Fibroblast of skin of scalp (primary cell): Measurements from ENCODE around the gene AHDC1. TPM values are rescaled to one million over a fixed set of nuclear protein-coding genes. Genes with fewer than 3 reads are reported as not detected.
"Not testable (repeated sequence)": the region's sequence is repeated elsewhere in the genome, so short reads cannot be mapped to it uniquely, and the experiment has no call there.

ENCODE experiments used
- DNase-seq: peaks from one replicate; pipeline ENCODE4 v3.0.0-alpha.2; 2013
- polyA plus RNA-seq, 2 experiments: library from polyadenylated mRNA; unstranded; fragments of 120-200 nt; gene quantifications; one replicate each; pipeline ENCODE4 v1.2.1, GENCODE V29; 2013; ENCODE audit not compliant: insufficient read length in 2 of 2

AHDC1 gene, protein sequence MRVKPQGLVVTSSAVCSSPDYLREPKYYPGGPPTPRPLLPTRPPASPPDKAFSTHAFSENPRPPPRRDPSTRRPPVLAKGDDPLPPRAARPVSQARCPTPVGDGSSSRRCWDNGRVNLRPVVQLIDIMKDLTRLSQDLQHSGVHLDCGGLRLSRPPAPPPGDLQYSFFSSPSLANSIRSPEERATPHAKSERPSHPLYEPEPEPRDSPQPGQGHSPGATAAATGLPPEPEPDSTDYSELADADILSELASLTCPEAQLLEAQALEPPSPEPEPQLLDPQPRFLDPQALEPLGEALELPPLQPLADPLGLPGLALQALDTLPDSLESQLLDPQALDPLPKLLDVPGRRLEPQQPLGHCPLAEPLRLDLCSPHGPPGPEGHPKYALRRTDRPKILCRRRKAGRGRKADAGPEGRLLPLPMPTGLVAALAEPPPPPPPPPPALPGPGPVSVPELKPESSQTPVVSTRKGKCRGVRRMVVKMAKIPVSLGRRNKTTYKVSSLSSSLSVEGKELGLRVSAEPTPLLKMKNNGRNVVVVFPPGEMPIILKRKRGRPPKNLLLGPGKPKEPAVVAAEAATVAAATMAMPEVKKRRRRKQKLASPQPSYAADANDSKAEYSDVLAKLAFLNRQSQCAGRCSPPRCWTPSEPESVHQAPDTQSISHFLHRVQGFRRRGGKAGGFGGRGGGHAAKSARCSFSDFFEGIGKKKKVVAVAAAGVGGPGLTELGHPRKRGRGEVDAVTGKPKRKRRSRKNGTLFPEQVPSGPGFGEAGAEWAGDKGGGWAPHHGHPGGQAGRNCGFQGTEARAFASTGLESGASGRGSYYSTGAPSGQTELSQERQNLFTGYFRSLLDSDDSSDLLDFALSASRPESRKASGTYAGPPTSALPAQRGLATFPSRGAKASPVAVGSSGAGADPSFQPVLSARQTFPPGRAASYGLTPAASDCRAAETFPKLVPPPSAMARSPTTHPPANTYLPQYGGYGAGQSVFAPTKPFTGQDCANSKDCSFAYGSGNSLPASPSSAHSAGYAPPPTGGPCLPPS (N-terminal part only)
- 24.0 TPM for polyA plus RNA-seq (2013, experiment 1 of 2; ENCODE audit: insufficient read length)
- 25.9 TPM for polyA plus RNA-seq (2013, experiment 2 of 2; ENCODE audit: insufficient read length)

DNA sequence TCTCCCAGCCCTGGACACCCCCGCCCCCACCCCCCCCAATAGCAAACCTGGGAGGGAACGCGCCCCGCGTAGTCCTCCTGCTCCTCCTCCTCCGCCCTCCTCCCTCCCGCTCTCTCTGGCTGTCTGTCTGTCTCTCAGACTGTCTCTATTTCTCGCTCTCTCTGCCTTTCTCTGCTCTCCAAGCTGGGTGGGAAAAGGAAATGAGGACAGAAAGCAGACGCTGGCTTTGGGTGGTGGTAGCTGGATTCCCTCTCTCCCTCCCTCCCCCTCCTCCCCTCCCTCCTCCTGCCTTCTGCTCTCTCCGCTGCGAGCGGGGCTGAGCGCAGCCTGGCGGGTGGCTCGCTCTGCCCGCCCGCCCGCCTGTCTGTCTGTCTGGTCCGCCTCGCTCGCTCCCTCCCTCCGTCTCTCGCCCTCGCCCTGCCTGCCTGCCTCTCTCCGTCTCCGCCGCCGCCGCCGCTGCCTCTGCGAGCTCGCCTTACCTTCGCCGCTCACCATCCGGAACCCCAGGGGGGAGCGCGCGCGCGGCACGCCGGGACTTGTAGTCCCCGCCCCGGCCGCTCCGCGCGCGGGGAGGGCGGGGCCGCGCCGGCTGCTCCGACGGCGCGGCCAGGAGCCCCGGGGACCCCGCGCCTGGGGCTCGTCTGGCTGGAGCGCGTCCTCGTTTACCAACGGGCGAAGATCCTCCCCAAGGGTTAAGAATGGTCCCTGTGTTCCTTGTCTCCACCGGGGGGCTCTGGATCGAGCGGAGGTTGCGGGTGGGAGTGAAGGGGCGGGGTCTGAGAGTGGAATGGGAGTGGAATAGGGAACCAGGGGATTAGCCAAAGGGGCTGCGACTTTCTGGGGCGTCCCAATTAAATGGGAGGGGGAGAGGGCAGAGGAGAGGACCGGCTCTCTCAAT lies at the start of gene AHDC1:
AHDC1 (minus strand) TSS at position 464 of the 898 bp plus-strand sequence. CDS start 52,029 bp downstream, outside the sequence.
- peak; percentile 91 for DNase-seq

DNA sequence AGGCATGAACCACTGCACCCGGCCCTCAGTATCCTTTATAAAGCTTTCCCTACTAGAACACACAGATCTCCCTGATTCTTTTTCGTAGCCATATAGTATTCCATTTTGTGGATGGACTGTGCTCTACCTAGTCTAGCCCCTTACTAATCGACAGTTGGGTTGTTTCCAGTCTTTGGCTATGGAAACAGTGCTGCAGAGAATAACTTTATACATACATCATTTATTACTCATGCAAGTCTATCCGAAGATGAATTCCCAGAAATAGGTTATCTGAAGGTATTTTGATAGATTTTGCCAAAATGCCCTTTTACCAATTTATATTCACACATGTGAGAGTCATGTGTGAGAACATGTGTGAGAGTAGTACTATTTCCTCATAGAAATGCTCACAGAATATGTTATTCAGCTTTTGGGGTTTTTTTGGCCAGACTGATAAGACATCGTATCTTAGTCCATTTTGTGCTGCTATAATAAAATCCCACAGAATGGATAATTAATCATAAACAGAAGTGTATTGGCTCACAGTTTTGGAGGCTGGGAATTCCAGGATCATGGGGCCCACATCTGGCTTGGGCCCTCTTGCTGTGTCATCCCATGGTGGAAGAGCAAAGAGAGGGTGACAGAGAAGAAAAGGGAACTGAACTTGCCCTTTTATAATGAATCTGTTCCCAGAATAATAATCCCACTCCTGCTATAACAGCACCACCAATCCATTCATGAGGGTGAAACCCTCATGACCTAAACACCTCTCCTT lies 48.3 kb upstream of the AHDC1 start:
- no peak for DNase-seq

GRCh38 chr1:27650539-27651175 lies 46.7 kb upstream of the AHDC1 start:
- peak; percentile 71 for DNase-seq

DNA sequence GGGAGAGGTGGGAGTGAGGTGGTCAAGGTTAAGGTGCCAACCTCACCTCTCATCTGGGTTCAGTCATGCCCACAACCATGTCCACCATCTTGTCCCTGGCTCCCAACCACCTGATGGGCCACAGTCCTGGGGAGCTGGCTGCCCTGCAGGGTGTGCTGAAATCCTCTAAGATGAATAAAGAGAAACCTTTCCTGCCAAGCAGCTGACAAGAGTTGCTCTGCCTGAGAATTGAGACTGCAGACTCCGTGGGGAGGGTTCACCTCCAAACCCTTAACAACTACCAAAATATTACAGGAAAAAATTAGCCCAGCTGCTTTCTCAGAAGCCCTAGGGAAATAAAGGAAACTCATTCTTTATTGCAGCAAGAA lies 46.2 kb upstream of the AHDC1 start:
- no peak for DNase-seq

DNA sequence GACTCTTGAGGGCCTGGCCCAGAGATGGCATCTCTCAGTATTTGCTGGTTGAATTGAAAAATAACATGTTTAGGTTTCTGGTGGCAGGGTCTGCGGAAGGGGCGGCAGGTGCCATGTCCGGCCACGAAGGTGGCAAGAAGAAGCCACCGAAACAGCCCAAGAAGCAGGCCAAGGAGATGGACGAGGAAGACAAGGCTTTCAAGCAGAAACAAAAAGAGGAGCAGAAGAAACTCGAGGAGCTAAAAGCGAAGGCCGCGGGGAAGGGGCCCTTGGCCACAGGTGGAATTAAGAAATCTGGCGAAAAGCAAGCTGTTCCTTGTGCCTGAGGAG lies 45.3 kb upstream of the AHDC1 start:
- no peak for DNase-seq

DNA sequence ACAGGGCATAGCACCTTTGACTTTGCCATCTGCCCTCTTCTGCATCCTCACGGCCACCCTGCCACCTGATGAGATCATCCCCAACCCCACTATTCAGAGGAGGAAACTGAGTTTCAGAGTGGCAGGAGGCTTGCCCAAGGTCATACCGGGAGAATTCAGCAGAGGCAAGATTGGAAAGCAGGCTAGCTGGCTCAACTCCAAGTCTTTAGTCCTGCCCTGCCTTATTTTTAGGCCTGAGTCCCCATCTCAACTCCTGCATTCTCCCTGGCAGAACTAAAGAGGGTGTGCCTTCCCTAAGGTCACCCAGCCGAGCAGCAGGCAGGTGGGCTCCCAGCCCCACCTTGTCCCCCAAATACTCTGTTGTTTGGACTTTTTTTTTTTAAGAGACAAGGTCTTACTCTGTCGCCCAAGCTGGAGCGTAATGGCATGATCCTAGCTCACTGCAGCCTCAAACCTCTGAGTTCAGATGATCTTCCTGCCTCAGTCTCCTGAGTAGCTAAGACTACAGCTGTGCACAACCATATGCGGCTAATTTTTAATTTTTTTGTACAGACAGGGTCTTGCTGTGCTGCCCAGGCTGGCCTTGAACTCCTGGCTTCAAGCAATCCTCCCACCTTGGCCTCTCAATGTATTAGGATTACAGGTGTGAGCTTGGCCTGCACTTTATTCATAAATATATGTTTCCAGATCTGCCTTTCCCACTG lies 44.8 kb upstream of the AHDC1 start:
- no peak for DNase-seq

GRCh38 chr1:27647328-27647727 lies 43.4 kb upstream of the AHDC1 start:
- no peak for DNase-seq

GRCh38 chr1:27646676-27647075 lies 42.7 kb upstream of the AHDC1 start:
- no peak for DNase-seq

- no peak for DNase-seq
Observed at GRCh38 chr1:27645071-27645415, 41.1 kb upstream of the AHDC1 start.

DNA sequence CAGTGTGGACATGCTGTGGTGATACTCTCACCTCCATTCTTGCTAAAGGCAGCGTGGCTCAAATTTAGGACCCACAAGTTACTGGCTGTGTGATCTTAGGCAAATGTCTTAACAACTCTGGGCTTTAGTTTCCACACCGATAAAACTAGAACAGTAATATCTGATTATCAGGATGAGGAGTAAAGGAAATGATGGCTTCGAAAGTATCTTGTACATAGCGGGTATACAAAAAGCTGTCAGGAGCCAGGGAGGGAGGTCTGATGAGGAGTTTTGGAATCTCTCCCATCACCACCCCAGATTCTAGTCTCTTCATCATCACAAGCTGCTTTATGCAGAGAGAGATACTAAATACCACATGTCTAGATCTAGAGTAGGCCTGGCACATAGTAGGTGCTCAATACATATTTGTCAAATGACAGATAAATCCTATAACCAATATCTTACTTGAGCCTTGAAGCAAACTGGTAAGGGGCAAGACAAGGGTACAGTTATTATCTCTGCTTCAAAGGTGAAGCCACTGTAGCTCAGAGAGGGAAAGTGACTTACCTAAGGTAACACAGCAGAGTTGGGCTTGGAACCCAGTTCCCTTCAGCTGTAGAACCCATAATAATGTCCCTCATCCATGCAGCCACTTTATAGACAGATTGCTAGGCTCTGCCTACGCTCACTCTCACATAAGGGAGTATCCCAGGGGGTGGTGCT lies 40.6 kb upstream of the AHDC1 start:
- no peak for DNase-seq

GRCh38 chr1:27643600-27644368 lies 39.8 kb upstream of the AHDC1 start:
- peak; percentile 53 for DNase-seq

DNA sequence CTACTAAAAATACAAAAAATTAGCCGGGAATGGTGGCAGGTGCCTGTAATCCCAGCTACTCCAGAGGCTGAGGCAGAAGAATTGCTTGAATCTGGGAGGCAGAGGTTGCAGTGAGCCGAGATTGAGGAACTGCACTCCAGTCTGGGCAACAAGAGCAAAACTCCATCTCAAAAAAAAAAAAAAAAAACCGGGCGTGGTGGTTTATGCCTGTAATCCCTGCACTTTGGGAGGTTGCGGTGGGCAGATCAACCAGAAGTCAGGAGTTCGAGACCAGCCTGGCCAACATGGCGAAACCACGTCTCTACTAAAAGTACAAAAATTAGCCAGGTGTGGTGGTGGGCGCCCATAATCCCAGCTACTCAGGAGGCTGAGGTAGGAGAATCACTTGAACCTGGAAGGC lies 36.6 kb upstream of the AHDC1 start:
- not testable (repeated sequence) for DNase-seq

DNA sequence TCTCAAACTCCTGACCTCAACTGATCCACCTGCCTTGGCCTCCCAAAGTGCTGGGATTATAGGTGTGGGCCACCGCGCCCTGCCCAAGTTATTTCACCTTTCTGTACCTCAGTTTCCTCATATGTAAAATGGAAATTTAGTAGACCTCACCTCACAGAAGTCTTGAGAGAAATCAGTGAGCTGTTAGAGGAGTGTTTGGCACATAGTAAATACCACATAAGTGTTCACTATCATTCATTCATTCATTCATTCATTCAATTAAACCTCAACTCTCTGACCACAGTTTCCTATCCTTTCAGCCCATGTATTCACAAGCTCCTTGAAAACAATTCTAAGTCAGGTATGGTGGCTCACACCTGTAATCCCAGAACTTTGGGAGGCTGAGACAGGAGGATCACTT lies 34.9 kb upstream of the AHDC1 start:
- DNase-seq, result no peak

DNA sequence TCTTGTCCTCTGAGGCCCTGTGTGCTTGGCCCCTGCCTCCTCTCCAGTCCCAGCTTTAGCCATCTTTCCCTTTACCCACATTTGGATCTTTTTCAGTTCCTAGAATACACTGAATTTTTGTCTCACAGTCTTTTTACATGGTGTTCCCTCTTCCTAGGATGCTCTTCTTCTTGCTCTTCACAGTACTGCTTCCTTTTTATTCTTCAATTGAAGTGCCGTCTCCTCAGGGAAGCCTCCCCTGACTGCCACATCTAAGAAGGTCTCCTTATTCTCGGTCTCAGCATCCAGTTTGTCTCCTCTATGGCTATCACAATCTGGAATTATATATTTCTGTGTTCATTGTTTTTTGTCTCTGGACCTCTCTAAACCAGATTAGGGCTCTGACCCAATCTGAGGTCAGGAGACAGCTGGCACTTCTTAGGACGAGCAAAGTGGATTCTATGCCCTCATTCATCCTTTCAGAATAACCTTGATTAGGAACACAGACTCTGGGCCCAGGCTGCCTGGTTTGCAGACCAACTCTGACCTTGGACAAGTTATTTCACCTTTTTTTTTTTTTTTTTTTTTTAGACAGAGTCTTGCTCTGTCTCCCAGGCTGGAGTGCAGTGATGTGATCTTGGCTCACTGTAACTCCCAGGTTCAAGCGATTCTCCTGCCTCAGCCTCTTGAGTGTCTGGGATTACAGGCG lies 34.2 kb upstream of the AHDC1 start:
- DNase-seq, result no peak

DNA sequence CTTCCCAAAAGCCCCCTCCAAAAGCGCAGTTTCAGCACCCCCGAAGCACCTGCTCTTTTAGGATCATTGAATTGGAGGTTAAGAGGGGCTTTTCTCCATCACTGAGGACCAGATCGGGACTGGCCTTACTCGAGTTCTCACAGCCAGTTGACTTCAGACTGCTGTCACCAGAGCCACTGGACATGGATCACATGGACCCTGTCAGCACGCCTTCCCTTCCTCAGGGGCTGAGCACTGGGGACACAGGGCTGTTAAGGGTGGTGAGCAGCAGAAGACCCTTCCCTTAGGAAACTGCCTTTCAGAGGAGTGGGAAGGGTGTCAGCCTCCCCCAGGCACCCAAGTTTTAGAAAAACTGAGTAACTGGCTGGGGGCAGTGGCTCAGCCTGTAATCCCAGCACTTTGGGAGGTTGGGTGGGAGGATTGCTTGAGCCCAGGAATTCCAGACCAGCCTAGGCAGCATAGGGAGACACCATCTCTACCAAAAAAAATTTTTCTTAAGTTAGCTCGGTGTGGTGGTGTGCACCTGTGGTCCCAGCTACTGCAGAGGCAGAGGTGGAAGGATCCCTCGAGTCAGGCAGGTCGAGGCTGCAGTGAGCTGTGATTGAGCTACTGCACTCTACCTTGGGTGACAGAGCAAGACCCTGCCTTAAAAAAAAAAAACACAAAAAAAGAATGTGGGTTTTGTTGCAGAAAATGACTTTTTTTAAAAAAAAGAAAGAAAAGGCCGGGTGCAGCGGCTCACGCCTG lies 31.6 kb upstream of the AHDC1 start:
- DNase-seq, result no peak

GRCh38 chr1:27634985-27635367 lies 31.0 kb upstream of the AHDC1 start, which contains the start of gene FGR:
FGR (minus strand) TSS chr1:27635185; CDS start chr1:27623916, 11,269 bp downstream.
- DNase-seq, result no peak

- DNase-seq, result no peak
Observed at GRCh38 chr1:27634177-27634984, 30.4 kb upstream of the AHDC1 start.
